ENCODE data around the gene KRTAP10-6.
"Not testable (repeated sequence)": the region's sequence is repeated elsewhere in the genome, so short reads cannot be mapped to it uniquely, and the experiment has no call there.

KRTAP10-6 gene

GRCh38 chr21:44552136-44552535 lies 40.2 kb downstream of the KRTAP10-6 start:
- DNase-seq: no peak

GRCh38 chr21:44551340-44551961 lies 40.9 kb downstream of the KRTAP10-6 start, which contains the start of gene KRTAP10-2:
Gene KRTAP10-2 (minus strand): TSS chr21:44551505. CDS start chr21:44551458, 47 bp downstream.
- no peak for DNase-seq

GRCh38 chr21:44550807-44551206 lies 41.5 kb downstream of the KRTAP10-6 start:
- DNase-seq: no peak

- DNase-seq: not testable (repeated sequence)
Measured at GRCh38 chr21:44550285-44550684, 42.0 kb downstream of the KRTAP10-6 start.

GRCh38 chr21:44549525-44550211 lies 42.6 kb downstream of the KRTAP10-6 start:
- no peak for DNase-seq

- no peak for DNase-seq
Measured at GRCh38 chr21:44548922-44549321, 43.4 kb downstream of the KRTAP10-6 start.

- no peak for DNase-seq
Measured at GRCh38 chr21:44548381-44548780, 43.9 kb downstream of the KRTAP10-6 start.

- DNase-seq: no peak
Measured at GRCh38 chr21:44547656-44548331, 44.5 kb downstream of the KRTAP10-6 start.

GRCh38 chr21:44544566-44544965 lies 47.7 kb downstream of the KRTAP10-6 start:
- no peak for DNase-seq

GRCh38 chr21:44542716-44543115 lies 49.6 kb downstream of the KRTAP10-6 start:
- no peak for DNase-seq
